HG02798 (cell line): ENCODE results near the gene NTHL1.

Source experiments
- ATAC-seq: cut with Tn5 transposase; IDR thresholded peaks from one replicate; pipeline ENCODE4 v1.9.1; 2021; ENCODE audit warnings: mild to moderate bottlenecking; ENCODE audit not compliant: unreplicated experiment, poor library complexity

NTHL1 gene

GRCh38 chr16:1999866-2000514 lies 47.6 kb downstream of the NTHL1 start:
- no peak for ATAC-seq

- ATAC-seq = no peak
Observed at GRCh38 chr16:1998852-1999801, 48.5 kb downstream of the NTHL1 start.

GRCh38 chr16:1998360-1998835 lies 49.2 kb downstream of the NTHL1 start:
- no peak for ATAC-seq

GRCh38 chr16:1997494-1998359 lies 49.9 kb downstream of the NTHL1 start:
- no peak for ATAC-seq

GRCh38 chr16:1993731-1994131 lies 53.9 kb downstream of the NTHL1 start:
- no peak for ATAC-seq

GRCh38 chr16:1992704-1993317 lies 54.8 kb downstream of the NTHL1 start:
- no peak for ATAC-seq

- ATAC-seq = peak; percentile 68
Observed at GRCh38 chr16:1991948-1992703, 55.5 kb downstream of the NTHL1 start.

GRCh38 chr16:1991588-1991947 lies 56.1 kb downstream of the NTHL1 start:
- no peak for ATAC-seq

GRCh38 chr16:1991135-1991551 lies 56.5 kb downstream of the NTHL1 start:
- ATAC-seq = no peak

- no peak for ATAC-seq
Observed at GRCh38 chr16:1990351-1991134, 57.1 kb downstream of the NTHL1 start.

GRCh38 chr16:1990101-1990350 lies 57.6 kb downstream of the NTHL1 start:
- no peak for ATAC-seq
